CD14-positive monocyte (primary cell): ENCODE measurements around the gene ARMH1. TPM values are rescaled to one million over a fixed set of nuclear protein-coding genes. Genes with fewer than 3 reads are reported as not detected.

Source experiments
- DNase-seq, 3 donors: peaks; one replicate each; pipeline ENCODE4 v3.0.0-alpha.2; 2011 to 2022
- H2AFZ ChIP-seq: 2 replicates; pipeline ENCODE4 v1.6.0; 2012; ENCODE audit warnings: mild to moderate bottlenecking, low read depth, low read length, inconsistent platforms; ENCODE audit not compliant: insufficient read depth, poor library complexity, severe bottlenecking
- H3K27ac ChIP-seq, 2 donors: 1 replicate in 1 of 2; 2 replicates in 1 of 2; pipeline ENCODE4 v1.5.1; 2012 to 2013; ENCODE audit warnings: low read length in 2 of 2, control low read depth in 1 of 2, inconsistent platforms in 1 of 2, low read depth in 1 of 2, mild to moderate bottlenecking in 1 of 2
- H3K27me3 ChIP-seq, 2 donors: one replicate each; pipeline versions ENCODE4 v1.6.0 to v1.6.1; 2011 to 2013; ENCODE audit warnings: low read length in 2 of 2; ENCODE audit not compliant: control insufficient read depth in 2 of 2, insufficient read depth in 2 of 2
- H3K36me3 ChIP-seq, 2 donors: replicated peaks in 1 of 2; 1 replicate in 1 of 2; 2 replicates in 1 of 2; pipeline versions ENCODE4 v1.5.1 to v1.6.1; 2012 to 2013; ENCODE audit warnings: low read length in 2 of 2, control low read depth in 1 of 2, inconsistent platforms in 1 of 2, mild to moderate bottlenecking in 1 of 2; ENCODE audit not compliant: insufficient read depth in 2 of 2, control insufficient read depth in 1 of 2
- H3K4me1 ChIP-seq, 2 donors: 1 replicate in 1 of 2; 2 replicates in 1 of 2; pipeline versions ENCODE4 v1.5.1 to v1.6.1; 2012 to 2013; ENCODE audit warnings: low read length in 2 of 2, control low read depth in 1 of 2, inconsistent platforms in 1 of 2, mild to moderate bottlenecking in 1 of 2, moderate library complexity in 1 of 2; ENCODE audit not compliant: insufficient read depth in 2 of 2, control insufficient read depth in 1 of 2
- H3K4me2 ChIP-seq: replicated peaks from 2 replicates; pipeline ENCODE3; 2012; ENCODE audit warnings: low read length, moderate library complexity, mild to moderate bottlenecking; ENCODE audit not compliant: poor library complexity, severe bottlenecking; ENCODE audit errors: extremely low read depth
- H3K4me3 ChIP-seq, 3 experiments: fragments of 200-600 bp in 1 of 3; sonication (generic) in 1 of 3; replicated peaks in 1 of 3; 1 replicate in 2 of 3; 2 replicates in 1 of 3; pipeline ENCODE4 v1.5.1; 2011 to 2013; ENCODE audit warnings: low read length in 3 of 3, mild to moderate bottlenecking in 3 of 3, control low read depth in 2 of 3, low read depth in 2 of 3, inconsistent platforms in 1 of 3, moderate library complexity in 1 of 3
- H3K79me2 ChIP-seq: 2 replicates; pipeline ENCODE4 v1.6.0; 2012; ENCODE audit warnings: mild to moderate bottlenecking, control low read depth, inconsistent platforms, low read length, moderate library complexity; ENCODE audit not compliant: insufficient read depth
- H3K9ac ChIP-seq: 2 replicates; pipeline ENCODE4 v1.6.0; 2017; ENCODE audit warnings: low read length, mild to moderate bottlenecking; ENCODE audit not compliant: insufficient read depth, poor library complexity, severe bottlenecking
- H3K9me3 ChIP-seq, 2 donors: replicated peaks in 1 of 2; 1 replicate in 1 of 2; 2 replicates in 1 of 2; pipeline versions ENCODE4 v1.5.1 to v1.6.1; 2012 to 2013; ENCODE audit warnings: low read length in 2 of 2, control low read depth in 1 of 2; ENCODE audit not compliant: control insufficient read depth in 1 of 2, insufficient read depth in 1 of 2
- H4K20me1 ChIP-seq: 2 replicates; pipeline ENCODE4 v1.6.0; 2012; ENCODE audit warnings: mild to moderate bottlenecking, low read length, control low read depth, moderate library complexity; ENCODE audit not compliant: insufficient read depth
- H3K27ac Mint-ChIP-seq, 7 donors: one replicate each; pipeline ENCODE4 v1.8.0; 2020; ENCODE audit warnings: mild to moderate bottlenecking in 7 of 7, mixed read lengths in 7 of 7, moderate library complexity in 6 of 7, inconsistent platforms in 2 of 7
- H3K27me3 Mint-ChIP-seq, 3 donors: one replicate each; pipeline ENCODE4 v1.8.0; 2021 to 2022; ENCODE audit warnings: low read depth in 3 of 3, mild to moderate bottlenecking in 3 of 3, mixed read lengths in 3 of 3, moderate library complexity in 3 of 3, inconsistent platforms in 1 of 3
- H3K36me3 Mint-ChIP-seq, 2 donors: one replicate each; pipeline ENCODE4 v1.8.0; 2020; ENCODE audit warnings: mixed read lengths in 2 of 2, inconsistent platforms in 1 of 2, mild to moderate bottlenecking in 1 of 2
- H3K4me1 Mint-ChIP-seq: one replicate; pipeline ENCODE4 v1.8.0; 2020; ENCODE audit warnings: mild to moderate bottlenecking, mixed read lengths
- H3K4me3 Mint-ChIP-seq, 2 donors: one replicate each; pipeline ENCODE4 v1.8.0; 2020; ENCODE audit warnings: mild to moderate bottlenecking in 2 of 2, mixed read lengths in 2 of 2, moderate library complexity in 1 of 2
- H3K9me3 Mint-ChIP-seq, 7 donors: one replicate each; pipeline ENCODE4 v1.8.0; 2020 to 2022; ENCODE audit warnings: mixed read lengths in 7 of 7, mild to moderate bottlenecking in 6 of 7, moderate library complexity in 6 of 7, inconsistent platforms in 2 of 7
- WGBS: methylation state at CpG from one replicate; pipeline ENCODE4 v1.1.5; 2013; ENCODE audit warnings: missing lambda C conversion rate; ENCODE audit not compliant: insufficient coverage; 5-methylcytosine and 5-hydroxymethylcytosine counted together
- intact Hi-C, 2 donors: fragments of 100-400 bp; cut with micrococcal nuclease; formaldehyde crosslinking; loops; one replicate each; pipeline versions ENCODE4 v1.15.0 to v1.15.1; 2023
- polyA plus RNA-seq, 3 donors: library from polyadenylated mRNA; depleted of rRNA in 1 of 3; unstranded in 2 of 3; stranded (reverse) in 1 of 3; fragments of 300-500 nt in 2 of 3; fragments of >200 nt in 1 of 3; fragmentation: Illumina TruSeq in 2 of 3; gene quantifications; 1 replicate in 2 of 3; 2 replicates in 1 of 3; pipeline ENCODE4 v1.2.3, GENCODE V29; 2012 to 2021
- TF ChIP-seq, protein P1 (sequence below): fragments of 200-600 bp; IDR thresholded peaks from one replicate; pipeline ENCODE4 v1.8.0; 2022; ENCODE audit warnings: antibody characterized with exemption, mild to moderate bottlenecking

ARMH1 gene
- polyA plus RNA-seq, 3 donors: 14.7 to 209 (median 15.8) TPM

GRCh38 chr1:44714944-44715571, 40.5 kb downstream of the ARMH1 start:
- H3K4me3 ChIP-seq: no peak overlapping the region
- peaks cover 5 to 14% (median 12%) of the 10 kb centered on the region in 3 donors for H3K27me3 Mint-ChIP-seq
- H4K20me1 ChIP-seq: no peaks in the 10 kb centered on the region
- TF ChIP-seq, protein P1, sequence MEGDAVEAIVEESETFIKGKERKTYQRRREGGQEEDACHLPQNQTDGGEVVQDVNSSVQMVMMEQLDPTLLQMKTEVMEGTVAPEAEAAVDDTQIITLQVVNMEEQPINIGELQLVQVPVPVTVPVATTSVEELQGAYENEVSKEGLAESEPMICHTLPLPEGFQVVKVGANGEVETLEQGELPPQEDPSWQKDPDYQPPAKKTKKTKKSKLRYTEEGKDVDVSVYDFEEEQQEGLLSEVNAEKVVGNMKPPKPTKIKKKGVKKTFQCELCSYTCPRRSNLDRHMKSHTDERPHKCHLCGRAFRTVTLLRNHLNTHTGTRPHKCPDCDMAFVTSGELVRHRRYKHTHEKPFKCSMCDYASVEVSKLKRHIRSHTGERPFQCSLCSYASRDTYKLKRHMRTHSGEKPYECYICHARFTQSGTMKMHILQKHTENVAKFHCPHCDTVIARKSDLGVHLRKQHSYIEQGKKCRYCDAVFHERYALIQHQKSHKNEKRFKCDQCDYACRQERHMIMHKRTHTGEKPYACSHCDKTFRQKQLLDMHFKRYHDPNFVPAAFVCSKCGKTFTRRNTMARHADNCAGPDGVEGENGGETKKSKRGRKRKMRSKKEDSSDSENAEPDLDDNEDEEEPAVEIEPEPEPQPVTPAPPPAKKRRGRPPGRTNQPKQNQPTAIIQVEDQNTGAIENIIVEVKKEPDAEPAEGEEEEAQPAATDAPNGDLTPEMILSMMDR: peak; percentile 90
- H3K27ac ChIP-seq: no peak overlapping the region
- peak overlapping the region; percentile 39 for H3K4me2 ChIP-seq
- no peak overlapping the region for H3K4me3 Mint-ChIP-seq
- peak; percentile 66 to 79 (median 79) for DNase-seq
- no peaks in the 10 kb centered on the region for H3K27me3 ChIP-seq
- no peak overlapping the region for H3K9ac ChIP-seq
- peaks cover 26% of the 10 kb centered on the region for H3K4me1 Mint-ChIP-seq
- H3K79me2 ChIP-seq: no peaks in the 10 kb centered on the region
- H3K36me3 Mint-ChIP-seq: no peaks in the 10 kb centered on the region
- H3K9me3 Mint-ChIP-seq: peaks cover 0 to 2% (median 0%) of the 10 kb centered on the region in 7 donors
- intact Hi-C loops: no loop called here
- WGBS: 0% methylated on average over 7 of the region's 9 CpGs
- no peaks in the 10 kb centered on the region for H3K36me3 ChIP-seq
- H3K9me3 ChIP-seq: no peaks in the 10 kb centered on the region
- H2AFZ ChIP-seq: peak overlapping the region; percentile 62
- H3K27ac Mint-ChIP-seq: peak overlapping the region in 1 of 7 donors; percentile 42
- peaks cover 8 to 19% of the 10 kb centered on the region in 2 donors for H3K4me1 ChIP-seq

DNA sequence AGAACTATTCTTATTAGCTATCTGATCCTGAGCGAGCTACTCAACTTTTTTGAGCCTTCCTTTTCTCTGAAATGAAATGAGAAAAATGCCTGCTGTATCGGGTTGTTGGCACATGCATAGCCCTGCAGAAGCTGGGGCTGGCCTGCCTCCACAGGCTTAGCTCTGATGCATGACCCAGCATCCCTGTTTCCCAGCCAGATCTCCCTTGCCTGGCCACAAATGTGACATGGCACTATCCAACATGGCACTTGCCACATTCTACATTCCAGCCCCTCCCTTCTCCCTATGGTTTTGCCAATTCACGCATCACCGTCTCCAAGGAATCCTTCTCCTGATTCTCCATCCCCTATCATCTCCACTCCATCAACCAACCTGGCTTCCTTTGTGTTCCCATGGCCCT, 42.6 kb downstream of the ARMH1 start:
- Histone ChIP-seq H3K4me2 (no peak overlapping the region), H2AFZ (no peak overlapping the region), H3K9ac (no peak overlapping the region), H3K9me3 (no peaks in the 10 kb centered on the region), H3K27ac (no peak overlapping the region), H3K79me2 (no peaks in the 10 kb centered on the region), H4K20me1 (no peaks in the 10 kb centered on the region), H3K4me1 (peaks cover 19 to 35% of the 10 kb centered on the region in 2 donors), H3K36me3 (no peaks in the 10 kb centered on the region), H3K27me3 (no peaks in the 10 kb centered on the region), H3K4me3 (no peak overlapping the region)
- TF ChIP-seq, protein P1: no peak
- no peak overlapping the region for H3K27ac Mint-ChIP-seq
- DNase-seq: no peak
- 97% methylated on average over 4 of the region's 4 CpGs for WGBS
- peaks cover 0 to 2% (median 0%) of the 10 kb centered on the region in 7 donors for H3K9me3 Mint-ChIP-seq
- no peak overlapping the region for H3K4me3 Mint-ChIP-seq
- H3K36me3 Mint-ChIP-seq: no peaks in the 10 kb centered on the region
- peaks cover 4 to 12% (median 7%) of the 10 kb centered on the region in 3 donors for H3K27me3 Mint-ChIP-seq
- intact Hi-C loops: no loop called here
- H3K4me1 Mint-ChIP-seq: peaks cover 44% of the 10 kb centered on the region
